H9 (cell line): Measurements from ENCODE around the gene ABCB1. TPM values are rescaled to one million over a fixed set of nuclear protein-coding genes. Genes with fewer than 3 reads are reported as not detected.

Source experiments
- DNase-seq: peaks from one replicate; pipeline ENCODE4 v3.0.0-alpha.2; 2017
- H2AFZ ChIP-seq: one replicate; pipeline ENCODE4 v1.6.1; 2013; ENCODE audit warnings: mild to moderate bottlenecking, low read length, control low read depth, moderate library complexity
- H2AK5ac ChIP-seq: 2 replicates; pipeline ENCODE4 v1.6.1; 2013; ENCODE audit warnings: low read length, control low read depth, mixed read lengths; ENCODE audit not compliant: insufficient read length
- H2BK120ac ChIP-seq: one replicate; pipeline ENCODE4 v1.6.1; 2013; ENCODE audit warnings: low read depth, mild to moderate bottlenecking, low read length, control low read depth, inconsistent platforms; ENCODE audit not compliant: poor library complexity, severe bottlenecking
- H2BK12ac ChIP-seq: 2 replicates; pipeline ENCODE4 v1.6.1; 2013; ENCODE audit warnings: low read length, control low read depth, mixed read lengths, low read depth; ENCODE audit not compliant: insufficient read length
- H2BK15ac ChIP-seq: 2 replicates; pipeline ENCODE4 v1.6.1; 2013; ENCODE audit warnings: low read depth, low read length, control low read depth
- H2BK20ac ChIP-seq: one replicate; pipeline ENCODE4 v1.6.1; 2013; ENCODE audit warnings: low read depth, mild to moderate bottlenecking, low read length, control low read depth, inconsistent platforms; ENCODE audit not compliant: poor library complexity, severe bottlenecking
- H2BK5ac ChIP-seq: 2 replicates; pipeline ENCODE4 v1.6.1; 2013; ENCODE audit warnings: low read length, control low read depth, mixed read lengths; ENCODE audit not compliant: insufficient read length
- H3K14ac ChIP-seq: 2 replicates; pipeline ENCODE4 v1.6.1; 2013; ENCODE audit warnings: low read length, control low read depth; ENCODE audit not compliant: insufficient read depth
- H3K18ac ChIP-seq: 2 replicates; pipeline ENCODE4 v1.6.1; 2013; ENCODE audit warnings: low read depth, mild to moderate bottlenecking, mixed read lengths, low read length, control low read depth; ENCODE audit not compliant: insufficient read length
- H3K23ac ChIP-seq: 2 replicates; pipeline ENCODE4 v1.6.1; 2013; ENCODE audit warnings: low read length, control low read depth, mixed read lengths, low read depth; ENCODE audit not compliant: insufficient read length
- H3K23me2 ChIP-seq: 2 replicates; pipeline ENCODE4 v1.6.1; 2013; ENCODE audit warnings: low read depth, mild to moderate bottlenecking, mixed read lengths, low read length, control low read depth; ENCODE audit not compliant: insufficient read length, poor library complexity, severe bottlenecking
- H3K27ac ChIP-seq: 2 replicates; pipeline ENCODE4 v1.5.1; 2013; ENCODE audit warnings: low read length, control low read depth, mixed read lengths, low read depth; ENCODE audit not compliant: insufficient read length
- H3K27me3 ChIP-seq: 2 replicates; pipeline ENCODE4 v1.6.1; 2013; ENCODE audit warnings: low read length, control low read depth, inconsistent platforms; ENCODE audit not compliant: insufficient read depth
- H3K4ac ChIP-seq: 2 replicates; pipeline ENCODE4 v1.6.1; 2013; ENCODE audit warnings: low read depth, mild to moderate bottlenecking, control low read depth, inconsistent platforms, low read length, moderate library complexity
- H3K4me1 ChIP-seq: 2 replicates; pipeline ENCODE4 v1.6.1; 2013; ENCODE audit warnings: low read length, control low read depth, inconsistent platforms; ENCODE audit not compliant: insufficient read depth
- H3K4me2 ChIP-seq: 2 replicates; pipeline ENCODE4 v1.6.1; 2013; ENCODE audit warnings: low read length, control low read depth, mixed read lengths; ENCODE audit not compliant: insufficient read length, insufficient read depth
- H3K56ac ChIP-seq: 2 replicates; pipeline ENCODE4 v1.6.1; 2013; ENCODE audit warnings: low read depth, mild to moderate bottlenecking, mixed read lengths, low read length, control low read depth; ENCODE audit not compliant: insufficient read length
- H3K79me1 ChIP-seq: 2 replicates; pipeline ENCODE4 v1.6.1; 2013; ENCODE audit warnings: low read depth, mild to moderate bottlenecking, moderate library complexity, low read length, control low read depth, inconsistent platforms; ENCODE audit not compliant: insufficient read depth, poor library complexity, severe bottlenecking
- H3K79me2 ChIP-seq: 2 replicates; pipeline ENCODE4 v1.6.1; 2013; ENCODE audit warnings: low read length, control low read depth, inconsistent platforms; ENCODE audit not compliant: insufficient read depth
- H3K9ac ChIP-seq: 2 replicates; pipeline ENCODE4 v1.6.1; 2013; ENCODE audit warnings: low read length, control low read depth, mixed read lengths; ENCODE audit not compliant: insufficient read length; ENCODE audit errors: extremely low read depth
- H3K9me3 ChIP-seq: one replicate; pipeline ENCODE4 v1.6.1; 2013; ENCODE audit warnings: low read depth, low read length, inconsistent platforms; ENCODE audit not compliant: control insufficient read depth
- H3T11ph ChIP-seq: one replicate; pipeline ENCODE4 v1.6.1; 2013; ENCODE audit warnings: mild to moderate bottlenecking, low read length, control low read depth, inconsistent platforms
- H4K20me1 ChIP-seq: one replicate; pipeline ENCODE4 v1.6.1; 2013; ENCODE audit not compliant: control insufficient read depth, insufficient read length, insufficient read depth
- H4K5ac ChIP-seq: 2 replicates; pipeline ENCODE4 v1.6.1; 2013; ENCODE audit warnings: low read depth, mild to moderate bottlenecking, mixed read lengths, low read length, control low read depth; ENCODE audit not compliant: insufficient read length
- H4K8ac ChIP-seq: replicated peaks from 2 replicates; pipeline ENCODE4 v1.6.1; 2013; ENCODE audit warnings: low read length, control low read depth, mixed read lengths, low read depth; ENCODE audit not compliant: insufficient read length
- H4K91ac ChIP-seq: 2 replicates; pipeline ENCODE4 v1.6.1; 2013; ENCODE audit warnings: low read depth, mild to moderate bottlenecking, moderate library complexity, mixed read lengths, low read length, control low read depth; ENCODE audit not compliant: insufficient read length
- H3K27ac Mint-ChIP-seq, 3 experiments: 2 replicates in 2 of 3; 3 replicates in 1 of 3; pipeline ENCODE4 v1.8.0; 2020 to 2021; ENCODE audit warnings: mixed read lengths in 3 of 3, mild to moderate bottlenecking in 1 of 3, moderate library complexity in 1 of 3
- H3K27me3 Mint-ChIP-seq: 2 replicates; pipeline ENCODE4 v1.8.0; 2021; ENCODE audit warnings: low read depth, mild to moderate bottlenecking, moderate library complexity, mixed read lengths
- H3K36me3 Mint-ChIP-seq, 3 experiments: 2 replicates in 2 of 3; 3 replicates in 1 of 3; pipeline ENCODE4 v1.8.0; 2020 to 2021; ENCODE audit warnings: low read depth in 3 of 3, mixed read lengths in 3 of 3; ENCODE audit not compliant: insufficient read depth in 1 of 3
- H3K4me1 Mint-ChIP-seq, 2 experiments: 2 replicates each; pipeline ENCODE4 v1.8.0; 2020; ENCODE audit warnings: mixed read lengths in 2 of 2
- H3K4me3 Mint-ChIP-seq, 2 experiments: 2 replicates in 1 of 2; 3 replicates in 1 of 2; pipeline ENCODE4 v1.8.0; 2020 to 2021; ENCODE audit warnings: mild to moderate bottlenecking in 2 of 2, mixed read lengths in 2 of 2, moderate library complexity in 1 of 2
- H3K9me3 Mint-ChIP-seq, 2 experiments: 2 replicates in 1 of 2; 3 replicates in 1 of 2; pipeline ENCODE4 v1.8.0; 2020; ENCODE audit warnings: mild to moderate bottlenecking in 2 of 2, mixed read lengths in 2 of 2, moderate library complexity in 1 of 2
- WGBS: extraction: QIAGEN DNeasy Blood & Tissue Kit; methylation state at CpG from one replicate; pipeline ENCODE4 v1.1.7; 2013; ENCODE audit warnings: missing lambda C conversion rate, low lambda C conversion rate, mixed read lengths; ENCODE audit not compliant: insufficient read length; ENCODE audit errors: extremely low coverage; 5-methylcytosine and 5-hydroxymethylcytosine counted together
- total RNA-seq: library from RNA; stranded (reverse); gene quantifications from 2 replicates; pipeline ENCODE4 v1.2.1, GENCODE V29; 2021
- TF ChIP-seq, protein P1 (sequence below): fragments of 200-600 bp; sonication (generic); conservative IDR thresholded peaks from 3 replicates; pipeline ENCODE4 v1.8.0; 2021; ENCODE audit warnings: antibody characterized with exemption, mild to moderate bottlenecking

The ABCB1 gene
- total RNA-seq, 1 experiment from 2014 or later, result 0.33 TPM

DNA sequence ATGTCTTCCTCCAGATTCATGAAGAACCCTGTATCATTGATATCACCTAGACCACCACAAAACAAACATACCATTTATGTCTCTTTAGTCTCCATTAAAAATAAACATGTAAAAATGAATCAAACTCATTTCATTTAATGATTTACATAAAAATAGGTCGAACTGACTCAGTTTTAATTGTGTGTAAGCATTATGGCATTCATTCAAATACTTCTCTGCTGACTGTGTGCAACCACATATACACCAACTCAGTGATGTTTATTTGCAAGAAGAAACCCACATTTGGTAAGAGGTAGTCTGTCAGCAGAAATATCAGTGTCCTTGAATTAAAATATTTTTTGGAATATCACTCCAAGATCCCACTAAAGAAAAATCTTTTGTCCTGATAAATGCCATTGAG is 30.5 kb downstream of the ABCB1 start:
- H3K9me3 Mint-ChIP-seq, result peaks cover 0 to 2% of the 10 kb centered on the region in 2 experiments; a peak in 1 of 5 replicates
- Histone ChIP-seq H4K8ac (no peak overlapping the region), H3K79me1 (no peaks in the 10 kb centered on the region), H4K91ac (no peak overlapping the region), H2BK5ac (no peak overlapping the region), H2BK20ac (no peak overlapping the region), H2BK15ac (no peak overlapping the region), H3K4ac (no peak overlapping the region), H2BK120ac (no peak overlapping the region), H3T11ph (no peak overlapping the region), H3K18ac (no peak overlapping the region), H2AK5ac (no peak overlapping the region), H3K4me1 (no peaks in the 10 kb centered on the region), H3K27ac (no peak overlapping the region), H3K23me2 (no peaks in the 10 kb centered on the region), H3K9me3 (no peaks in the 10 kb centered on the region), H2AFZ (no peak overlapping the region), H3K79me2 (no peaks in the 10 kb centered on the region), H4K5ac (no peak overlapping the region), H3K4me2 (no peak overlapping the region), H3K9ac (no peak overlapping the region), H3K23ac (no peak overlapping the region), H4K20me1 (no peaks in the 10 kb centered on the region), H3K14ac (no peak overlapping the region), H2BK12ac (no peak overlapping the region), H3K27me3 (no peaks in the 10 kb centered on the region), H3K56ac (no peak overlapping the region)
- H3K27me3 Mint-ChIP-seq, result no peaks in the 10 kb centered on the region; the same call in 1 of the 2 replicates
- H3K4me1 Mint-ChIP-seq, result no peaks in the 10 kb centered on the region
- no peak overlapping the region for H3K27ac Mint-ChIP-seq
- H3K36me3 Mint-ChIP-seq, result no peaks in the 10 kb centered on the region
- no CpG with 5 or more reads among the region's 1 CpG for WGBS
- DNase-seq, result no peak
- H3K4me3 Mint-ChIP-seq, result no peak overlapping the region
- TF ChIP-seq, protein P1, sequence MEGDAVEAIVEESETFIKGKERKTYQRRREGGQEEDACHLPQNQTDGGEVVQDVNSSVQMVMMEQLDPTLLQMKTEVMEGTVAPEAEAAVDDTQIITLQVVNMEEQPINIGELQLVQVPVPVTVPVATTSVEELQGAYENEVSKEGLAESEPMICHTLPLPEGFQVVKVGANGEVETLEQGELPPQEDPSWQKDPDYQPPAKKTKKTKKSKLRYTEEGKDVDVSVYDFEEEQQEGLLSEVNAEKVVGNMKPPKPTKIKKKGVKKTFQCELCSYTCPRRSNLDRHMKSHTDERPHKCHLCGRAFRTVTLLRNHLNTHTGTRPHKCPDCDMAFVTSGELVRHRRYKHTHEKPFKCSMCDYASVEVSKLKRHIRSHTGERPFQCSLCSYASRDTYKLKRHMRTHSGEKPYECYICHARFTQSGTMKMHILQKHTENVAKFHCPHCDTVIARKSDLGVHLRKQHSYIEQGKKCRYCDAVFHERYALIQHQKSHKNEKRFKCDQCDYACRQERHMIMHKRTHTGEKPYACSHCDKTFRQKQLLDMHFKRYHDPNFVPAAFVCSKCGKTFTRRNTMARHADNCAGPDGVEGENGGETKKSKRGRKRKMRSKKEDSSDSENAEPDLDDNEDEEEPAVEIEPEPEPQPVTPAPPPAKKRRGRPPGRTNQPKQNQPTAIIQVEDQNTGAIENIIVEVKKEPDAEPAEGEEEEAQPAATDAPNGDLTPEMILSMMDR, result no peak
